Tongue (tissue), 2 donors: ENCODE measurements around the gene CRY2. TPM values are rescaled to one million over a fixed set of nuclear protein-coding genes. Genes with fewer than 3 reads are reported as not detected.
"Not testable (repeated sequence)": the region's sequence is repeated elsewhere in the genome, so short reads cannot be mapped to it uniquely, and the experiment has no call there.

Experiments
- DNase-seq: peaks from one replicate; pipeline ENCODE4 v3.0.0-alpha.2; 2015
- total RNA-seq: library from RNA; depleted of rRNA; stranded (reverse); fragments of >200 nt; gene quantifications from one replicate; pipeline ENCODE4 v1.2.3, GENCODE V29; 2014

Gene CRY2
- total RNA-seq, result 72.0 TPM

- peak; percentile 99 for DNase-seq
Observed at GRCh38 chr11:45846974-45847910, at the start of gene CRY2. TSS of gene CRY2 (plus strand) at chr11:45847475. CDS start at chr11:45847491, 16 bp downstream.

- DNase-seq, result no peak
Observed at GRCh38 chr11:45798793-45799441, 48.4 kb upstream of the CRY2 start.

GRCh38 chr11:45799562-45799961, 47.7 kb upstream of the CRY2 start:
- DNase-seq, result no peak

- DNase-seq, result no peak
Observed at GRCh38 chr11:45800261-45800660, 47.0 kb upstream of the CRY2 start.

- DNase-seq, result no peak
Observed at GRCh38 chr11:45801723-45802315, 45.5 kb upstream of the CRY2 start.

GRCh38 chr11:45802531-45803317, 44.6 kb upstream of the CRY2 start:
- DNase-seq, result no peak

- DNase-seq, result peak; percentile 85
Observed at GRCh38 chr11:45803971-45804760, 43.1 kb upstream of the CRY2 start.

- peak; percentile 98 for DNase-seq
Observed at GRCh38 chr11:45804761-45805304, 42.4 kb upstream of the CRY2 start, which contains the start of gene SLC35C1. TSS of gene SLC35C1 (plus strand) at chr11:45805149. CDS start at chr11:45805802, 653 bp downstream.

- peak; percentile 53 for DNase-seq
Observed at GRCh38 chr11:45805305-45806071, 41.8 kb upstream of the CRY2 start.

- no peak for DNase-seq
Observed at GRCh38 chr11:45806072-45806933, 41.0 kb upstream of the CRY2 start.

- peak; percentile 24 for DNase-seq
Observed at GRCh38 chr11:45806937-45807791, 40.1 kb upstream of the CRY2 start.

- DNase-seq, result no peak
Observed at GRCh38 chr11:45807792-45808238, 39.5 kb upstream of the CRY2 start.

GRCh38 chr11:45808427-45808826, 38.8 kb upstream of the CRY2 start:
- DNase-seq, result not testable (repeated sequence)

- no peak for DNase-seq
Observed at GRCh38 chr11:45809456-45810395, 37.5 kb upstream of the CRY2 start.

- DNase-seq, result no peak
Observed at GRCh38 chr11:45810431-45811108, 36.7 kb upstream of the CRY2 start.

GRCh38 chr11:45811109-45811435, 36.2 kb upstream of the CRY2 start:
- no peak for DNase-seq
